ENCODE results near the gene COL5A1. TPM values are rescaled to one million over a fixed set of nuclear protein-coding genes. Genes with fewer than 3 reads are reported as not detected.

The COL5A1 gene
- polyA plus RNA-seq, 1 donor (not counting 4 experiments of a cell fraction or from before 2014, with no cell fraction given): 3.1 TPM

DNA sequence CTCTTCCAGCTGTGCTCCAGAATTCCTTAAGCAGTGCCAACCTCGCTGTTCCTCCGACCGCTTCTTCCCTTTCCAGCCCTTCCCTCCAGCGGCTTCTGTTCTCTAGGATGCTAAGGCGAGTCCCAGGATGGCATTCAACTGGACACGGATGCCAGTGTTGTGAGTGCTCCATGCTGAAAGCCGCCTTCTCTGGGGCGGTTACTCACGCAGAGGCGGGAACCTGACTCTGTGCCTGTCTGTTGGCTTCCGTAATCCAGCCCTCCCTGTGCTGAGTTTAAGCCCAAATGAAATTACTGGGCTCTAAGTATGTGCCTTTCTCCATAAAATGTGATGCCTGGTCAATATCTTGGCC, 20.2 kb downstream of the COL5A1 start:
- Histone ChIP-seq H3K4me2 (ENCODE audit: control insufficient read depth, extremely low read depth, insufficient read depth, low read depth, low read length) (no peak overlapping the region), H4K20me1 (ENCODE audit: control insufficient read depth, extremely low read depth, insufficient read depth, low read length) (no peaks in the 10 kb centered on the region), H3K4me3 (ENCODE audit: control insufficient read depth in 2 of 3, extremely low read depth in 1 of 3, insufficient read depth in 2 of 3, low read depth in 1 of 3, low read length in 3 of 3) (no peak overlapping the region), H3K27me3 (ENCODE audit: control insufficient read depth, extremely low read depth, insufficient read depth, low read length) (no peaks in the 10 kb centered on the region), H3K36me3 (ENCODE audit: control insufficient read depth in 2 of 2, extremely low read depth in 1 of 2, insufficient read depth in 2 of 2, low read length in 2 of 2) (no peaks in the 10 kb centered on the region), H2AFZ (ENCODE audit: control insufficient read depth, low read length) (no peak overlapping the region), H3K9me3 (ENCODE audit: control insufficient read depth, low read depth, low read length) (no peaks in the 10 kb centered on the region), H3K9me1 (ENCODE audit: control insufficient read depth, extremely low read depth, insufficient read depth, low read length) (no peaks in the 10 kb centered on the region), H3K27ac (ENCODE audit: control insufficient read depth, insufficient read depth, low read length) (no peak overlapping the region), H3K9ac (ENCODE audit: control insufficient read depth, extremely low read depth, insufficient read depth, low read length) (no peak overlapping the region), H3K79me2 (ENCODE audit: control insufficient read depth, insufficient read depth, low read length) (no peaks in the 10 kb centered on the region), H3K4me1 (ENCODE audit: control insufficient read depth, extremely low read depth, insufficient read depth, low read length) (peaks cover 11% of the 10 kb centered on the region)
- FAIRE-seq (peak; percentile 39), DNase-seq (ENCODE audit: low read depth, low spot score) (no peak)
- TF ChIP-seq, protein P1, sequence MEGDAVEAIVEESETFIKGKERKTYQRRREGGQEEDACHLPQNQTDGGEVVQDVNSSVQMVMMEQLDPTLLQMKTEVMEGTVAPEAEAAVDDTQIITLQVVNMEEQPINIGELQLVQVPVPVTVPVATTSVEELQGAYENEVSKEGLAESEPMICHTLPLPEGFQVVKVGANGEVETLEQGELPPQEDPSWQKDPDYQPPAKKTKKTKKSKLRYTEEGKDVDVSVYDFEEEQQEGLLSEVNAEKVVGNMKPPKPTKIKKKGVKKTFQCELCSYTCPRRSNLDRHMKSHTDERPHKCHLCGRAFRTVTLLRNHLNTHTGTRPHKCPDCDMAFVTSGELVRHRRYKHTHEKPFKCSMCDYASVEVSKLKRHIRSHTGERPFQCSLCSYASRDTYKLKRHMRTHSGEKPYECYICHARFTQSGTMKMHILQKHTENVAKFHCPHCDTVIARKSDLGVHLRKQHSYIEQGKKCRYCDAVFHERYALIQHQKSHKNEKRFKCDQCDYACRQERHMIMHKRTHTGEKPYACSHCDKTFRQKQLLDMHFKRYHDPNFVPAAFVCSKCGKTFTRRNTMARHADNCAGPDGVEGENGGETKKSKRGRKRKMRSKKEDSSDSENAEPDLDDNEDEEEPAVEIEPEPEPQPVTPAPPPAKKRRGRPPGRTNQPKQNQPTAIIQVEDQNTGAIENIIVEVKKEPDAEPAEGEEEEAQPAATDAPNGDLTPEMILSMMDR (optimal IDR thresholded peaks at IDR 0.05 in 1 of 3, IDR thresholded peaks at IDR 0.05 in 1 of 3, conservative IDR thresholded peaks at IDR 0.05 in 1 of 3; ENCODE audit: extremely low read depth in 1 of 3, insufficient read depth in 2 of 3, low read length in 3 of 3): no peak
- no peak for TF ChIP-seq EZH2 (IDR thresholded peaks at IDR 0.05; ENCODE audit: low read length)
- dilution Hi-C loops (cut with MboI; ENCODE audit: extremely low pct_ligation_motif_present, low sequenced_read_pairs): no loop called here

DNA sequence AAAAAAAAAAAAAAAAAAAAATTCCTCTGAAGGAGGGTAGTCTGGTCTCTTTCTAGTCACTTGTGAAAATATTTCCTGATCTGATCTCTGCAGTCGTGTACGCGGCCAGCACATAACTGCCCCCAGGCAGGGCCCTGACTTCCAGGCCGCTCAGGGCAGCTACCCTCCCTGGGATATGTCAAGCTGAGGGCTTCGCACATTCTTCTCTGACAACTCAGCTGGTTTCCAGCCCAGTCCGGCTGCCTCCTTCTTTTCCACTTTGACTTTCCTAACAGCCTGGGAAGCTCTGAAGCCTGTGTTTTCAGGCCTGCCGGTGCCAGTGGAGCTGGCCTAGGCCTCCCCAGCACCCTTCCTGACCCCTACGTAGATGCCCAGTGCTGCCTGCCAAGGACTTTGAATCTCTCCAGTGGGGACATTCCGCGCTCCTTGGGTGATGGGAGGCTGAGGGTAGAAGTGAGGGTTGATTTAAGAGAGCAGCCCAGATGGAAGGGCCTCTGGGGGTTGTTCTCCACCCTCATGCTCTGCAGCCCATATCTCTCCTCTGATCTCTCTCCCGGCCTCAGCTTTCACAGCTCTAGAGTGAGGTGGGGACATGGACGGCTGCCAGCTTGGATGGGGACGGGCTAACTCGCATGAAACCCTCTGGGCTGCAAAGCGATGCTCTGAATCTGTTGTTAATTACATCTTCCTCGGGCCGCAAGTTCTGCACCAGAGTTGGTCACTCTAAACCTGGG, 20.7 kb downstream of the COL5A1 start:
- Histone ChIP-seq H3K27ac (ENCODE audit: control insufficient read depth, insufficient read depth, low read length) (no peak overlapping the region), H3K27me3 (ENCODE audit: control insufficient read depth, extremely low read depth, insufficient read depth, low read length) (no peaks in the 10 kb centered on the region), H3K4me2 (ENCODE audit: control insufficient read depth, extremely low read depth, insufficient read depth, low read depth, low read length) (peak overlapping the region; percentile 5), H3K36me3 (ENCODE audit: control insufficient read depth in 2 of 2, extremely low read depth in 1 of 2, insufficient read depth in 2 of 2, low read length in 2 of 2) (no peaks in the 10 kb centered on the region), H3K79me2 (ENCODE audit: control insufficient read depth, insufficient read depth, low read length) (no peaks in the 10 kb centered on the region), H3K4me1 (ENCODE audit: control insufficient read depth, extremely low read depth, insufficient read depth, low read length) (peaks cover 17% of the 10 kb centered on the region), H3K4me3 (ENCODE audit: control insufficient read depth in 2 of 3, extremely low read depth in 1 of 3, insufficient read depth in 2 of 3, low read depth in 1 of 3, low read length in 3 of 3) (no peak overlapping the region), H4K20me1 (ENCODE audit: control insufficient read depth, extremely low read depth, insufficient read depth, low read length) (no peaks in the 10 kb centered on the region), H3K9me3 (ENCODE audit: control insufficient read depth, low read depth, low read length) (no peaks in the 10 kb centered on the region), H2AFZ (ENCODE audit: control insufficient read depth, low read length) (no peak overlapping the region), H3K9ac (ENCODE audit: control insufficient read depth, extremely low read depth, insufficient read depth, low read length) (no peak overlapping the region), H3K9me1 (ENCODE audit: control insufficient read depth, extremely low read depth, insufficient read depth, low read length) (peaks cover 2% of the 10 kb centered on the region)
- TF ChIP-seq EZH2 (IDR thresholded peaks at IDR 0.05; ENCODE audit: low read length): no peak
- TF ChIP-seq, protein P1 (optimal IDR thresholded peaks at IDR 0.05 in 1 of 3, IDR thresholded peaks at IDR 0.05 in 1 of 3, conservative IDR thresholded peaks at IDR 0.05 in 1 of 3; ENCODE audit: extremely low read depth in 1 of 3, insufficient read depth in 2 of 3, low read length in 3 of 3): no peak
- DNase-seq (ENCODE audit: low read depth, low spot score): no peak
- dilution Hi-C loops (cut with MboI; ENCODE audit: extremely low pct_ligation_motif_present, low sequenced_read_pairs): no loop called here
- FAIRE-seq: no peak
